ENCODE data around the gene ST8SIA5. TPM values are rescaled to one million over a fixed set of nuclear protein-coding genes. Genes with fewer than 3 reads are reported as not detected.

Gene ST8SIA5
- total and polyA plus RNA-seq, 2 of the 4 experiments (the other 2 are of a cell fraction): 0.03 TPM; not detected in 1

- in situ Hi-C loops (cut with MboI; ENCODE audit: low sequenced_read_pairs) (no loop called here), intact Hi-C loops (cut with micrococcal nuclease) (no loop called here), dilution Hi-C loops (cut with HindIII; ENCODE audit: low sequenced_read_pairs, unreplicated experiment) (no loop called here)
- Histone ChIP-seq H4K5ac (ENCODE audit: low read depth, low read length) (no peak overlapping the region), H3K79me1 (ENCODE audit: low read depth in 1 of 2, low read length in 2 of 2) (no peaks in the 10 kb centered on the region), H3K4ac (ENCODE audit: low read depth, low read length) (no peak overlapping the region), H3K27ac (ENCODE audit: insufficient read depth, low read length) (no peak overlapping the region), H2BK15ac (ENCODE audit: low read depth, low read length) (no peak overlapping the region), H3K56ac (ENCODE audit: extremely low read depth, insufficient read depth, low read length) (no peak overlapping the region), H3K4me2 (ENCODE audit: low read depth, low read length) (no peak overlapping the region), H4K8ac (ENCODE audit: low read depth in 2 of 2, low read length in 2 of 2) (no peak overlapping the region), H4K91ac (ENCODE audit: insufficient read depth, low read depth, low read length) (no peak overlapping the region), H2AK5ac (ENCODE audit: low read depth, low read length) (no peak overlapping the region), H3K9me3 (ENCODE audit: control insufficient read depth, insufficient read depth, low read length) (no peaks in the 10 kb centered on the region), H3K27me3 (ENCODE audit: control insufficient read depth, insufficient read depth, low read length) (no peaks in the 10 kb centered on the region; the same call in 1 of the 2 replicates), H3K4me3 (ENCODE audit: insufficient read depth, low read depth, low read length) (no peak overlapping the region), H2BK5ac (ENCODE audit: low read depth, low read length, poor library complexity, severe bottlenecking) (no peak overlapping the region), H3K23ac (ENCODE audit: low read depth, low read length) (no peak overlapping the region), H2AK9ac (replicated peaks; ENCODE audit: low read depth, low read length, poor library complexity) (no peak overlapping the region), H3K18ac (ENCODE audit: low read depth, low read length) (no peak overlapping the region), H3K9ac (ENCODE audit: low read depth, low read length) (no peak overlapping the region), H2BK20ac (ENCODE audit: low read depth, low read length) (no peak overlapping the region), H3K9me1 (ENCODE audit: insufficient read depth, low read length) (no peaks in the 10 kb centered on the region; the same call in 1 of the 2 replicates), H4K20me1 (ENCODE audit: insufficient read depth, low read length) (no peaks in the 10 kb centered on the region), H2AFZ (replicated peaks; ENCODE audit: low read length, poor library complexity) (no peak overlapping the region), H3K4me1 (ENCODE audit: control insufficient read depth, insufficient read depth, low read length) (no peaks in the 10 kb centered on the region), H3K14ac (replicated peaks; ENCODE audit: low read depth, low read length) (no peak overlapping the region), H2BK120ac (ENCODE audit: low read depth, low read length) (no peak overlapping the region), H3K36me3 (ENCODE audit: control insufficient read depth, insufficient read depth, low read length) (no peaks in the 10 kb centered on the region)
- BruUV-seq (replicated peaks): no TSS peak
- POLR2A ChIA-PET (ENCODE audit: unreplicated experiment): no interaction called here
- CTCF ChIA-PET: no interaction called here
- no CpG with 5 or more reads among the region's 12 CpGs for WGBS, 2 experiments (ENCODE audit: extremely low coverage in 2 of 2, insufficient read length in 1 of 2)
- ATAC-seq (ENCODE audit: low read depth) (no peak), DNase-seq (no peak)
- TF ChIP-seq CTCF (conservative IDR thresholded peaks at IDR 0.05; ENCODE audit: low read depth, low read length): no peak
- TF ChIP-seq SMC3 (IDR thresholded peaks at IDR 0.05; ENCODE audit: low read depth, low read length): no peak
- no peak for TF ChIP-seq CEBPB (IDR thresholded peaks at IDR 0.05; ENCODE audit: low read depth, low read length)
- TF ChIP-seq MAFK (IDR thresholded peaks at IDR 0.05; ENCODE audit: low read depth, low read length): no peak
- no peak for TF ChIP-seq MAZ (IDR thresholded peaks at IDR 0.05; ENCODE audit: borderline replicate concordance, low read depth, low read length)
- TF ChIP-seq NFE2L2 (IDR thresholded peaks at IDR 0.05; ENCODE audit: low read depth, low read length): no peak
- no peak for TF ChIP-seq FOS (IDR thresholded peaks at IDR 0.05; ENCODE audit: low read depth, low read length)
- TF ChIP-seq RAD21 (IDR thresholded peaks at IDR 0.05; ENCODE audit: low read length): no peak
- TF ChIP-seq MXI1 (IDR thresholded peaks at IDR 0.05; ENCODE audit: borderline replicate concordance, low read depth, low read length): no peak
- no peak for TF ChIP-seq CHD1 (IDR thresholded peaks at IDR 0.05; ENCODE audit: low read depth, low read length)
- TF ChIP-seq RFX5 (IDR thresholded peaks at IDR 0.05; ENCODE audit: low read depth, low read length): no peak
- TF ChIP-seq USF2 (IDR thresholded peaks at IDR 0.05; ENCODE audit: low read depth, low read length): no peak
- no peak for TF ChIP-seq ELK1 (IDR thresholded peaks at IDR 0.05; ENCODE audit: borderline replicate concordance, low read depth, low read length)
- TF ChIP-seq RCOR1 (IDR thresholded peaks at IDR 0.05; ENCODE audit: insufficient replicate concordance, low read length): no peak
- TF ChIP-seq POLR2A (IDR thresholded peaks at IDR 0.05; ENCODE audit: low read depth, low read length): no peak
Observed at GRCh38 chr18:46680784-46681695, 75.8 kb downstream of the ST8SIA5 start.
